K562 (cell line): ENCODE results near the gene RARRES2. TPM values are rescaled to one million over a fixed set of nuclear protein-coding genes. Genes with fewer than 3 reads are reported as not detected.
A peak's percentile ranks its signal among the peaks of the same experiment; 100 is the strongest.

ENCODE experiments used
- BCL6 ChIP-seq: fragments of 250-450 bp; sonication (Bioruptor Pico); IDR thresholded peaks from 2 replicates; pipeline ENCODE4 v1.4.0; 2020
- HDAC1 ChIP-seq, 2 experiments: fragments of 450-650 bp; IDR thresholded peaks; 2 replicates each; pipeline ENCODE4 v1.6.1; 2016 to 2017; ENCODE audit warnings: inconsistent platforms in 1 of 2, mild to moderate bottlenecking in 1 of 2, moderate library complexity in 1 of 2
- HDGF ChIP-seq: fragments of 450-650 bp; IDR thresholded peaks from 2 replicates; pipeline ENCODE4 v1.6.1; 2016
- HNRNPLL ChIP-seq: fragments of 200-400 bp; formaldehyde crosslinking; IDR thresholded peaks from 2 replicates; pipeline ENCODE4 v1.6.1; 2017; ENCODE audit warnings: low read length, low read depth, mild to moderate bottlenecking; ENCODE audit not compliant: poor library complexity, severe bottlenecking
- LARP7 ChIP-seq: fragments of 450-650 bp; IDR thresholded peaks from 2 replicates; pipeline ENCODE4 v1.6.1; 2016
- MCM5 ChIP-seq: fragments of 450-650 bp; IDR thresholded peaks from 2 replicates; pipeline ENCODE4 v1.6.1; 2016; ENCODE audit warnings: low read depth
- MEIS2 ChIP-seq: fragments of 450-650 bp; IDR thresholded peaks from 2 replicates; pipeline ENCODE4 v1.6.1; 2014; ENCODE audit warnings: mild to moderate bottlenecking; ENCODE audit not compliant: partially characterized antibody
- NFIC ChIP-seq: fragments of 450-650 bp; IDR thresholded peaks from 2 replicates; pipeline ENCODE4 v1.6.1; 2017; ENCODE audit warnings: mild to moderate bottlenecking, inconsistent platforms
- SMAD1 ChIP-seq: fragments of 150-350 bp; IDR thresholded peaks from 2 replicates; pipeline ENCODE4 v1.6.1; 2014; ENCODE audit warnings: low read length, low read depth; ENCODE audit not compliant: partially characterized antibody
- SUPT5H ChIP-seq: fragments of 450-650 bp; IDR thresholded peaks from 2 replicates; pipeline ENCODE4 v1.6.1; 2016
- ZNF175 ChIP-seq: fragments of 200-800 bp; sonication (Bioruptor generic); IDR thresholded peaks from 2 replicates; pipeline ENCODE4 v1.6.1; 2016; ENCODE audit warnings: low read depth, mild to moderate bottlenecking, missing genetic modification characterization, missing compliant biosample characterization
- polyA plus RNA-seq, 8 experiments: library from polyadenylated mRNA; depleted of rRNA in 4 of 8; stranded (reverse) in 5 of 8; unstranded in 3 of 8; fragments of >200 nt; fragmentation: Nextera tagmentation in 2 of 8; fragmentation: Illumina TruSeq in 1 of 8; extraction: Ambion mirVana in 2 of 8; extraction: Trizol in 1 of 8; gene quantifications; 2 replicates each; pipeline versions ENCODE4 v1.2.1 to v1.2.3, GENCODE V29; 2011 to 2014; ENCODE audit warnings: inconsistent platforms in 1 of 8, missing spikeins in 1 of 8
- total RNA-seq, 7 experiments: library from RNA; depleted of rRNA in 6 of 7; stranded (reverse); fragments of >200 nt in 6 of 7; fragmentation: Illumina TruSeq in 2 of 7; extraction: Trizol in 2 of 7; gene quantifications; 2 replicates each; pipeline versions ENCODE4 v1.2.1 to v1.2.3, GENCODE V29; 2011 to 2021; ENCODE audit warnings: low replicate concordance in 1 of 7
- TF ChIP-seq, protein P1 (sequence below): IDR thresholded peaks from 2 replicates; pipeline ENCODE4 v1.6.1; 2016; ENCODE audit warnings: missing genetic modification characterization, missing compliant biosample characterization
- TF ChIP-seq, protein P2 (sequence below): fragments of 250-450 bp; sonication (Bioruptor Pico); IDR thresholded peaks from 2 replicates; pipeline ENCODE4 v1.9.0; 2021; ENCODE audit warnings: mild to moderate bottlenecking
- TF ChIP-seq, protein P3 (sequence below): fragments of 450-650 bp; IDR thresholded peaks from 2 replicates; pipeline ENCODE4 v1.6.1; 2016; ENCODE audit warnings: low read depth
- TF ChIP-seq, protein P4 (sequence below): sonication (generic); formaldehyde crosslinking; IDR thresholded peaks from 2 replicates; pipeline ENCODE4 v1.8.0; 2022; ENCODE audit warnings: missing genetic modification reagents, mild to moderate bottlenecking, moderate library complexity, borderline replicate concordance

The RARRES2 gene
- total and polyA plus RNA-seq, 9 of the 15 experiments (the other 6 are each of a cell fraction or from before 2014, with no cell fraction given) = 0.11 to 1.7 (median 0.23) TPM; not detected in 6

DNA sequence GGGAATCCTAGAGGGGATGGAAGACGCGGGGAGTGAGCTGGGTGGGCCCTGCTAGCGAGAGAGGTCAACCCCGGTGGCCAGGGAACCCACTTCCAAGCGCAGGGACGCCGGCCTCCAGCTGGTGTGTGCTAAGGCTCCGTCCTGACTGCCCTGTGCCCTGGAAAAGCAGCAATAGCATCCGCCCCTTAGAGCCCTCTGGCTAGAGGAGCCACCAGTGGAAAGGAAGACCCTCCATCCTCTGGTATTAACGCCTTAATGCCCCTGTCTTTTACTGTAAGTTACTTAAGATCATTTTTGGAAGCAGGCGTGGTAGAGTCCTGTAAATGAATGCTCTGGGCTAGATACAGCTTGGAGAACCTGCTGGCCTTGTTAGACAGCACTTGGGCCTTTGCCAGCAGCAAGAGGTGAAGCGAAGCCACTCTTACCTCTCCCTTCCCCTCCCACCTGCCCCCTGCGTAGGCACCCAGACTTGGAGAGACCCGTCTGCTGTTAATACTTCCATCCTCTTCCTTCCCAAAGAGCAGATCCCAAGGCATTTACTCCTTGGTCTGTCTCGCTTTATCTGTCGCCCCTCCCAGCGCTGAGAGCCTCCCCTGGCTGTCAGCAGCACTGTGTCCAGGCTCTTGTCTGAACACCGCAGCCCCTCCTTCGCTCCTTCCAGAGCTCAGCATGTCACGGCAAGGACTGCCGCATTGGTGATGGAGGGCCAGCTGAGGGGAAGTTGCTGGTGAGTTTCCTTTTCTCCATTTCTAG, 31.8 kb upstream of the RARRES2 start (continued):
- TF ChIP-seq, protein P1, sequence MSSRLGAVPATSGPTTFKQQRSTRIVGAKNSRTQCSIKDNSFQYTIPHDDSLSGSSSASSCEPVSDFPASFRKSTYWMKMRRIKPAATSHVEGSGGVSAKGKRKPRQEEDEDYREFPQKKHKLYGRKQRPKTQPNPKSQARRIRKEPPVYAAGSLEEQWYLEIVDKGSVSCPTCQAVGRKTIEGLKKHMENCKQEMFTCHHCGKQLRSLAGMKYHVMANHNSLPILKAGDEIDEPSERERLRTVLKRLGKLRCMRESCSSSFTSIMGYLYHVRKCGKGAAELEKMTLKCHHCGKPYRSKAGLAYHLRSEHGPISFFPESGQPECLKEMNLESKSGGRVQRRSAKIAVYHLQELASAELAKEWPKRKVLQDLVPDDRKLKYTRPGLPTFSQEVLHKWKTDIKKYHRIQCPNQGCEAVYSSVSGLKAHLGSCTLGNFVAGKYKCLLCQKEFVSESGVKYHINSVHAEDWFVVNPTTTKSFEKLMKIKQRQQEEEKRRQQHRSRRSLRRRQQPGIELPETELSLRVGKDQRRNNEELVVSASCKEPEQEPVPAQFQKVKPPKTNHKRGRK = no peak
- no peak for TF ChIP-seq MCM5
- TF ChIP-seq, protein P2, sequence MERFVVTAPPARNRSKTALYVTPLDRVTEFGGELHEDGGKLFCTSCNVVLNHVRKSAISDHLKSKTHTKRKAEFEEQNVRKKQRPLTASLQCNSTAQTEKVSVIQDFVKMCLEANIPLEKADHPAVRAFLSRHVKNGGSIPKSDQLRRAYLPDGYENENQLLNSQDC = no peak
- TF ChIP-seq, protein P3, sequence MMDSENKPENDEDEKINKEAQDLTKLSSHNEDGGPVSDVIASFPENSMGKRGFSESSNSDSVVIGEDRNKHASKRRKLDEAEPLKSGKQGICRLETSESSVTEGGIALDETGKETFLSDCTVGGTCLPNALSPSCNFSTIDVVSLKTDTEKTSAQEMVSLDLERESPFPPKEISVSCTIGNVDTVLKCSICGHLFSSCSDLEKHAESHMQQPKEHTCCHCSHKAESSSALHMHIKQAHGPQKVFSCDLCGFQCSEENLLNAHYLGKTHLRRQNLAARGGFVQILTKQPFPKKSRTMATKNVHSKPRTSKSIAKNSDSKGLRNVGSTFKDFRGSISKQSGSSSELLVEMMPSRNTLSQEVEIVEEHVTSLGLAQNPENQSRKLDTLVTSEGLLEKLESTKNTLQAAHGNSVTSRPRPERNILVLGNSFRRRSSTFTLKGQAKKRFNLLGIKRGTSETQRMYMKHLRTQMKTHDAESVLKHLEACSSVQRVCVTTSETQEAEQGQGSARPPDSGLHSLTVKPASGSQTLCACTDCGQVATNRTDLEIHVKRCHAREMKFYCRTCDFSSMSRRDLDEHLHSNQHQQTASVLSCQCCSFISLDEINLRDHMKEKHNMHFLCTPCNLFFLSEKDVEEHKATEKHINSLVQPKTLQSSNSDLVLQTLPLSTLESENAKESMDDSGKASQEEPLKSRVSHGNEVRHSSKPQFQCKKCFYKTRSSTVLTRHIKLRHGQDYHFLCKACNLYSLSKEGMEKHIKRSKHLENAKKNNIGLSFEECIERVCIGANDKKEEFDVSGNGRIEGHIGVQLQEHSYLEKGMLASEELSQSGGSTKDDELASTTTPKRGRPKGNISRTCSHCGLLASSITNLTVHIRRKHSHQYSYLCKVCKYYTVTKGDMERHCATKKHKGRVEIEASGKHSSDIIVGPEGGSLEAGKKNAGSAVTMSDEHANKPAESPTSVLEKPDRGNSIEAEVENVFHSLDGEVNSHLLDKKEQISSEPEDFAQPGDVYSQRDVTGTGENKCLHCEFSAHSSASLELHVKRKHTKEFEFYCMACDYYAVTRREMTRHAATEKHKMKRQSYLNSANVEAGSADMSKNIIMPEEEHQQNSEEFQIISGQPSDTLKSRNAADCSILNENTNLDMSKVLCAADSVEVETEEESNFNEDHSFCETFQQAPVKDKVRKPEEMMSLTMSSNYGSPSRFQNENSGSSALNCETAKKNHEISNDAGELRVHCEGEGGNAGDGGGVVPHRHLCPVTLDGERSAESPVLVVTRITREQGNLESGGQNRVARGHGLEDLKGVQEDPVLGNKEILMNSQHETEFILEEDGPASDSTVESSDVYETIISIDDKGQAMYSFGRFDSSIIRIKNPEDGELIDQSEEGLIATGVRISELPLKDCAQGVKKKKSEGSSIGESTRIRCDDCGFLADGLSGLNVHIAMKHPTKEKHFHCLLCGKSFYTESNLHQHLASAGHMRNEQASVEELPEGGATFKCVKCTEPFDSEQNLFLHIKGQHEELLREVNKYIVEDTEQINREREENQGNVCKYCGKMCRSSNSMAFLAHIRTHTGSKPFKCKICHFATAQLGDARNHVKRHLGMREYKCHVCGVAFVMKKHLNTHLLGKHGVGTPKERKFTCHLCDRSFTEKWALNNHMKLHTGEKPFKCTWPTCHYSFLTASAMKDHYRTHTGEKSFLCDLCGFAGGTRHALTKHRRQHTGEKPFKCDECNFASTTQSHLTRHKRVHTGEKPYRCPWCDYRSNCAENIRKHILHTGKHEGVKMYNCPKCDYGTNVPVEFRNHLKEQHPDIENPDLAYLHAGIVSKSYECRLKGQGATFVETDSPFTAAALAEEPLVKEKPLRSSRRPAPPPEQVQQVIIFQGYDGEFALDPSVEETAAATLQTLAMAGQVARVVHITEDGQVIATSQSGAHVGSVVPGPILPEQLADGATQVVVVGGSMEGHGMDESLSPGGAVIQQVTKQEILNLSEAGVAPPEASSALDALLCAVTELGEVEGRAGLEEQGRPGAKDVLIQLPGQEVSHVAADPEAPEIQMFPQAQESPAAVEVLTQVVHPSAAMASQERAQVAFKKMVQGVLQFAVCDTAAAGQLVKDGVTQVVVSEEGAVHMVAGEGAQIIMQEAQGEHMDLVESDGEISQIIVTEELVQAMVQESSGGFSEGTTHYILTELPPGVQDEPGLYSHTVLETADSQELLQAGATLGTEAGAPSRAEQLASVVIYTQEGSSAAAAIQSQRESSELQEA = no peak
- TF ChIP-seq HDGF = peak; percentile 79; the same call in 1 of the 2 replicates
- TF ChIP-seq, protein P4, sequence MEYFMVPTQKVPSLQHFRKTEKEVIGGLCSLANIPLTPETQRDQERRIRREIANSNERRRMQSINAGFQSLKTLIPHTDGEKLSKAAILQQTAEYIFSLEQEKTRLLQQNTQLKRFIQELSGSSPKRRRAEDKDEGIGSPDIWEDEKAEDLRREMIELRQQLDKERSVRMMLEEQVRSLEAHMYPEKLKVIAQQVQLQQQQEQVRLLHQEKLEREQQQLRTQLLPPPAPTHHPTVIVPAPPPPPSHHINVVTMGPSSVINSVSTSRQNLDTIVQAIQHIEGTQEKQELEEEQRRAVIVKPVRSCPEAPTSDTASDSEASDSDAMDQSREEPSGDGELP = peak; percentile 58; the same call in 1 of the 2 replicates
- no peak for TF ChIP-seq LARP7
- peak in 1 of 2 experiments; percentile 35; a peak in 1 of 4 replicates for TF ChIP-seq HDAC1 (IDR thresholded peaks at IDR 0.05)
- TF ChIP-seq BCL6 (CRISPR knock-in tag) = no peak
- TF ChIP-seq ZNF175 (CRISPR knock-in tag) = no peak
- TF ChIP-seq SUPT5H = 0 out of 2 replicates have a peak, but pooled peaks have one; percentile 49
- peak; percentile 34 for TF ChIP-seq MEIS2
- TF ChIP-seq HNRNPLL = no peak
- peak; percentile 87 for TF ChIP-seq NFIC
- TF ChIP-seq SMAD1 = no peak
